ENCODE data around the gene PARVG.

GRCh38 chr22:44137415-44137814 is 43.3 kb upstream of the PARVG start:
- TF ChIP-seq CTCF (IDR thresholded peaks at IDR 0.05; ENCODE audit: insufficient read depth, low read length) (no peak), SPI1 (IDR thresholded peaks at IDR 0.05; ENCODE audit: borderline replicate concordance, low read depth) (no peak), POLR2AphosphoS5 (IDR thresholded peaks at IDR 0.05; ENCODE audit: low read depth) (no peak)

Measured in HL-60 (cell line).